Globus pallidus (tissue), 1 donor: ENCODE data around the gene TFF1.

Source experiments
- DNase-seq: peaks from one replicate; pipeline ENCODE4 v3.0.0-alpha.2; 2015; ENCODE audit warnings: low spot score

Gene TFF1

GRCh38 chr21:42362700-42363099 is 3.6 kb downstream of the TFF1 start:
- no peak for DNase-seq

GRCh38 chr21:42362198-42362597 is 4.1 kb downstream of the TFF1 start:
- no peak for DNase-seq

- no peak for DNase-seq
Observed at GRCh38 chr21:42361286-42361685, 5.0 kb downstream of the TFF1 start.

GRCh38 chr21:42360317-42360716 is 6.0 kb downstream of the TFF1 start:
- DNase-seq: no peak

GRCh38 chr21:42358937-42359336 is 7.4 kb downstream of the TFF1 start:
- no peak for DNase-seq

- DNase-seq: no peak
Observed at GRCh38 chr21:42358261-42358660, 8.1 kb downstream of the TFF1 start.

GRCh38 chr21:42357307-42357706 is 9.0 kb downstream of the TFF1 start:
- no peak for DNase-seq

GRCh38 chr21:42356650-42357049 is 9.7 kb downstream of the TFF1 start:
- DNase-seq: no peak

GRCh38 chr21:42356046-42356445 is 10.3 kb downstream of the TFF1 start:
- DNase-seq: no peak

GRCh38 chr21:42353623-42354022 is 12.7 kb downstream of the TFF1 start:
- DNase-seq: no peak

GRCh38 chr21:42352441-42353095 is 13.8 kb downstream of the TFF1 start:
- no peak for DNase-seq

GRCh38 chr21:42351626-42352440 is 14.5 kb downstream of the TFF1 start:
- no peak for DNase-seq

- DNase-seq: no peak
Observed at GRCh38 chr21:42350927-42351426, 15.4 kb downstream of the TFF1 start, which contains the start of gene TFF2. TSS of gene TFF2 (minus strand) at chr21:42350994. CDS start at chr21:42350957, 37 bp downstream.

- no peak for DNase-seq
Observed at GRCh38 chr21:42350318-42350910, 15.9 kb downstream of the TFF1 start.

GRCh38 chr21:42349420-42350317 is 16.7 kb downstream of the TFF1 start:
- no peak for DNase-seq

- DNase-seq: no peak
Observed at GRCh38 chr21:42348762-42349161, 17.6 kb downstream of the TFF1 start.

GRCh38 chr21:42347601-42348327 is 18.6 kb downstream of the TFF1 start:
- DNase-seq: no peak

GRCh38 chr21:42346866-42347600 is 19.3 kb downstream of the TFF1 start:
- DNase-seq: no peak

- no peak for DNase-seq
Observed at GRCh38 chr21:42346441-42346840, 19.9 kb downstream of the TFF1 start.

- peak; percentile 5 for DNase-seq
Observed at GRCh38 chr21:42344631-42345030, 21.7 kb downstream of the TFF1 start.
